Large intestine (tissue), 3 donors: ENCODE results near the gene MAML2. TPM values are rescaled to one million over a fixed set of nuclear protein-coding genes. Genes with fewer than 3 reads are reported as not detected.
A peak's percentile ranks its signal among the peaks of the same experiment; 100 is the strongest.

Experiments
- DNase-seq, 2 donors: peaks; one replicate each; pipeline versions ENCODE4 v3.0.0 to v3.0.0-alpha.2; 2013
- H3K27ac ChIP-seq: one replicate; pipeline ENCODE4 v1.5.1; 2013; ENCODE audit warnings: low read length
- H3K27me3 ChIP-seq: 2 replicates; pipeline ENCODE4 v1.6.1; 2013; ENCODE audit warnings: low read length; ENCODE audit not compliant: control insufficient read depth, insufficient read depth
- H3K36me3 ChIP-seq: 2 replicates; pipeline ENCODE4 v1.6.1; 2013; ENCODE audit warnings: low read length; ENCODE audit not compliant: control insufficient read depth, insufficient read depth
- H3K4me1 ChIP-seq: one replicate; pipeline ENCODE4 v1.6.1; 2013; ENCODE audit warnings: low read length; ENCODE audit not compliant: control insufficient read depth, insufficient read depth
- H3K4me3 ChIP-seq: one replicate; pipeline ENCODE4 v1.5.1; 2013; ENCODE audit warnings: low read length
- H3K9me3 ChIP-seq: one replicate; pipeline ENCODE4 v1.6.1; 2013; ENCODE audit warnings: mild to moderate bottlenecking, low read depth, low read length, moderate library complexity; ENCODE audit not compliant: control insufficient read depth
- WGBS: methylation state at CpG from one replicate; pipeline ENCODE4 v1.1.5; 2013; ENCODE audit warnings: low lambda C conversion rate; ENCODE audit not compliant: insufficient coverage; 5-methylcytosine and 5-hydroxymethylcytosine counted together
- polyA plus RNA-seq: library from polyadenylated mRNA; unstranded; fragments of 120-200 nt; gene quantifications from one replicate; pipeline ENCODE4 v1.2.1, GENCODE V29; 2013

Gene MAML2
- polyA plus RNA-seq, 1 donor: 11.2 TPM

- Histone ChIP-seq H3K4me3 (no peak overlapping the region), H3K9me3 (no peaks in the 10 kb centered on the region), H3K4me1 (peaks cover 18% of the 10 kb centered on the region), H3K27ac (no peak overlapping the region), H3K27me3 (no peaks in the 10 kb centered on the region), H3K36me3 (no peaks in the 10 kb centered on the region)
- no peak for DNase-seq
- 0% methylated on average over 1 of the region's 6 CpGs for WGBS
Observed at GRCh38 chr11:96159968-96160367, 183.0 kb downstream of the MAML2 start.

- Histone ChIP-seq H3K27ac (no peak overlapping the region), H3K36me3 (no peaks in the 10 kb centered on the region), H3K9me3 (no peaks in the 10 kb centered on the region), H3K27me3 (no peaks in the 10 kb centered on the region), H3K4me1 (peaks cover 15% of the 10 kb centered on the region), H3K4me3 (no peak overlapping the region)
- no CpG with 5 or more reads among the region's 1 CpG for WGBS
- no peak for DNase-seq
Observed at GRCh38 chr11:96158126-96158525, 184.9 kb downstream of the MAML2 start.

- Histone ChIP-seq H3K4me3 (no peak overlapping the region), H3K4me1 (peaks cover 15% of the 10 kb centered on the region), H3K27me3 (no peaks in the 10 kb centered on the region), H3K9me3 (no peaks in the 10 kb centered on the region), H3K27ac (no peak overlapping the region), H3K36me3 (no peaks in the 10 kb centered on the region)
- no peak for DNase-seq
Observed at GRCh38 chr11:96157517-96157873, 185.5 kb downstream of the MAML2 start.

GRCh38 chr11:96156379-96156722, 186.6 kb downstream of the MAML2 start:
- H3K27me3 ChIP-seq: no peaks in the 10 kb centered on the region
- peak overlapping the region; percentile 70 for H3K27ac ChIP-seq
- H3K4me3 ChIP-seq: no peak overlapping the region
- DNase-seq: no peak
- peaks cover 15% of the 10 kb centered on the region for H3K4me1 ChIP-seq
- no CpG with 5 or more reads among the region's 3 CpGs for WGBS
- no peaks in the 10 kb centered on the region for H3K36me3 ChIP-seq
- no peaks in the 10 kb centered on the region for H3K9me3 ChIP-seq

- DNase-seq: peak; percentile 56 to 70
- no peak overlapping the region for H3K4me3 ChIP-seq
- 60% methylated on average over 1 of the region's 9 CpGs for WGBS
- H3K27ac ChIP-seq: peak overlapping the region; percentile 70
- H3K9me3 ChIP-seq: no peaks in the 10 kb centered on the region
- H3K36me3 ChIP-seq: no peaks in the 10 kb centered on the region
- H3K27me3 ChIP-seq: no peaks in the 10 kb centered on the region
- peaks cover 15% of the 10 kb centered on the region for H3K4me1 ChIP-seq
Observed at GRCh38 chr11:96155627-96156378, 187.2 kb downstream of the MAML2 start.

GRCh38 chr11:96154802-96155520, 188.0 kb downstream of the MAML2 start:
- Histone ChIP-seq H3K36me3 (no peaks in the 10 kb centered on the region), H3K4me3 (no peak overlapping the region), H3K4me1 (peaks cover 15% of the 10 kb centered on the region), H3K27me3 (no peaks in the 10 kb centered on the region), H3K27ac (peak overlapping the region; percentile 70), H3K9me3 (no peaks in the 10 kb centered on the region)
- no CpG with 5 or more reads among the region's 7 CpGs for WGBS
- DNase-seq: no peak

GRCh38 chr11:96152623-96153022, 190.4 kb downstream of the MAML2 start:
- Histone ChIP-seq H3K4me3 (no peak overlapping the region), H3K27ac (no peak overlapping the region), H3K4me1 (peaks cover 15% of the 10 kb centered on the region), H3K9me3 (no peaks in the 10 kb centered on the region), H3K36me3 (no peaks in the 10 kb centered on the region), H3K27me3 (no peaks in the 10 kb centered on the region)
- WGBS: no CpG with 5 or more reads among the region's 1 CpG
- DNase-seq: no peak

GRCh38 chr11:96151501-96151900, 191.5 kb downstream of the MAML2 start:
- DNase-seq: no peak
- no CpG with 5 or more reads among the region's 3 CpGs for WGBS
- Histone ChIP-seq H3K27me3 (no peaks in the 10 kb centered on the region), H3K9me3 (no peaks in the 10 kb centered on the region), H3K4me1 (peaks cover 15% of the 10 kb centered on the region), H3K27ac (no peak overlapping the region), H3K4me3 (no peak overlapping the region), H3K36me3 (no peaks in the 10 kb centered on the region)

GRCh38 chr11:96150609-96151008, 192.4 kb downstream of the MAML2 start:
- 100% methylated on average over 1 of the region's 4 CpGs for WGBS

GRCh38 chr11:96149743-96150555, 193.0 kb downstream of the MAML2 start:
- Histone ChIP-seq H3K4me1 (peaks cover 5% of the 10 kb centered on the region), H3K9me3 (no peaks in the 10 kb centered on the region), H3K27ac (no peak overlapping the region), H3K4me3 (no peak overlapping the region), H3K27me3 (no peaks in the 10 kb centered on the region), H3K36me3 (no peaks in the 10 kb centered on the region)
- WGBS: 92% methylated on average over 4 of the region's 7 CpGs
- DNase-seq: no peak

More at GRCh38 chr11:96150609-96151008, 192.4 kb downstream of the MAML2 start:
- Histone ChIP-seq H3K36me3 (no peaks in the 10 kb centered on the region), H3K27me3 (no peaks in the 10 kb centered on the region), H3K9me3 (no peaks in the 10 kb centered on the region), H3K4me1 (peaks cover 7% of the 10 kb centered on the region), H3K27ac (no peak overlapping the region), H3K4me3 (no peak overlapping the region)
- no peak for DNase-seq
